Central memory CD8-positive, alpha-beta T cell (primary cell): ENCODE results near the gene GPR15.

Experiments used
- ATAC-seq: fragments of 150-1000 bp; cut with Tn5 transposase; replicated peaks from 2 replicates; pipeline ENCODE4 v1.10.0; 2022; ENCODE audit warnings: mild to moderate bottlenecking, moderate FRiP score, moderate number of reproducible peaks; ENCODE audit not compliant: poor library complexity, severe bottlenecking; ENCODE audit errors: extremely low read depth
- DNase-seq, 2 donors: peaks; one replicate each; pipeline ENCODE4 v3.0.0; 2021; ENCODE audit warnings: low spot score in 2 of 2
- H3K27ac Mint-ChIP-seq: one replicate; pipeline ENCODE4 v1.8.0; 2022; ENCODE audit warnings: low read depth, mild to moderate bottlenecking, moderate library complexity, mixed read lengths
- H3K27me3 Mint-ChIP-seq: one replicate; pipeline ENCODE4 v1.8.0; 2022; ENCODE audit warnings: mixed read lengths
- H3K36me3 Mint-ChIP-seq: one replicate; pipeline ENCODE4 v1.8.0; 2022; ENCODE audit warnings: mild to moderate bottlenecking, moderate library complexity, mixed read lengths; ENCODE audit not compliant: insufficient read depth
- H3K4me1 Mint-ChIP-seq: one replicate; pipeline ENCODE4 v1.8.0; 2022; ENCODE audit warnings: mixed read lengths
- H3K4me3 Mint-ChIP-seq: one replicate; pipeline ENCODE4 v1.8.0; 2022; ENCODE audit warnings: mild to moderate bottlenecking, moderate library complexity, mixed read lengths
- H3K9me3 Mint-ChIP-seq: one replicate; pipeline ENCODE4 v1.8.0; 2022; ENCODE audit warnings: mixed read lengths

The GPR15 gene

DNA sequence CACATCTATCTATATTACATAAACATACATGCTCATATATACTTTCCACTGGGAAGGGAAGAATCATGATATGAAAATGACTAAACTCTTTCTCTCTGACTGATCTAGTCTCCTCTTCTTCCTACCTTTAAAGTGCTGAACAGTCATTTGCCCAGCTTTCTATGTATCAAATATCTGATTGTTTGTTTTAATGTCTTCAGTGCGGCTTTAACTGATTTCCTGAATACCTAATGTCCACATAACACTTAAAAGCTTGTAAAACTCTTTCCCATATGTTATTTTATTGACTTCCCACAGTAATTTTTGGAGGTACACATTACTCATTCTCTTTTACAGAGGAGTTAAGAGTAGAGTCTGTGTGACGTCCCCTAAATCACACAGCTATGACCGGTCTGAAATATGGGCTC lies 33.5 kb downstream of the GPR15 start:
- ATAC-seq (no peak), DNase-seq (no peak)
- Mint-ChIP-seq H3K9me3 (no peaks in the 10 kb centered on the region), H3K4me1 (peaks cover 75% of the 10 kb centered on the region), H3K36me3 (peaks cover 28% of the 10 kb centered on the region), H3K4me3 (peak overlapping the region; percentile 78), H3K27ac (peak overlapping the region; percentile 100), H3K27me3 (no peaks in the 10 kb centered on the region)

DNA sequence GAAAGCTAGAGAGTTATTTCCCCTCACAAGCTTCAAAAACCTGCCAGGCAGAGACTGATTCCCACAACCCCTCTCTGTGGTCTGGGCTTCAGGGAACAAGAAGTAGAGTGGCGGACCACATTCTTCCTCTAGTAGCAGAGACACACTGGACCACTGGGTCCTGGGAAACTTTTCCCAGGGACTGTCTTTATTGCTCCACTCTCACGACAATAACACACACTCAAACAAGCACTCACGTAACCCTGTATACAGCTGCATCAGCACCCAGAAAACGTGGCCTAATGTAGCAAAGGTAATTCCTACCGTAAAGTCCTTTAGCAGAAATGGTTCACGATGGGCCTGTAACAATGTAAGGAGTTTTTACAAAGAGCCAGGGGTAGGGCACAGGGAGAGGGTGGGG lies 34.1 kb downstream of the GPR15 start:
- Mint-ChIP-seq H3K4me1 (peaks cover 72% of the 10 kb centered on the region), H3K4me3 (peak overlapping the region; percentile 78), H3K27me3 (no peaks in the 10 kb centered on the region), H3K9me3 (no peaks in the 10 kb centered on the region), H3K36me3 (peaks cover 28% of the 10 kb centered on the region), H3K27ac (peak overlapping the region; percentile 100)
- DNase-seq: no peak
- ATAC-seq: no peak

DNA sequence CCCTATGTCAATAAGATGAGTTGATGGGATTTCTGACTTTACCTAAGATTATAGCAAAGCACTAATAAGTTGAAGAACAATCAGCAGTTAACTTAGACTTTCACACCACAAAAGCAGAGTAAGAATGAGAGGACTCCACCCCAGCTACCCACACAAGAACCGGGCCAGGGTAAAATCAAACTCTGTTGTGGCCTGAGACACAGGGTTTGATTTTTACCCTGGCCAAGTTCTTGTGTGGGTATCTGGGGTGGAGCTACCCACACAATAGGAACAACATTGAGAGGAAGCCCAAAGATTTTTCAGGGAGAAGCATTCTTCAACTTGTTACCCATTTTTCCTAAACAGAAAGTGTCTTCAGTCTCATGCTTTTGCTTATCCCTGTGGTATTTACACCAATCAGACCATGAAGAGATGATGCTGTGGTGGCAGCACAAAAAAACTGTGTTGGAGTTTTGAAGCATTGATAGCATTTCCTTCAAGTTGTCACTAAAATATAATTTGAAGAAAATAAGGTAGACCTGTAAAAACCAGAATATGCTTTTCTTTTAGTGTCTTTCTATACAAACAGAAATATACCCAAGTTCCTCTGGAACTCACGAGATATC lies 36.0 kb downstream of the GPR15 start:
- Mint-ChIP-seq H3K4me1 (peaks cover 76% of the 10 kb centered on the region), H3K4me3 (peak overlapping the region; percentile 40), H3K36me3 (peaks cover 28% of the 10 kb centered on the region), H3K27me3 (no peaks in the 10 kb centered on the region), H3K9me3 (no peaks in the 10 kb centered on the region), H3K27ac (peak overlapping the region; percentile 93)
- ATAC-seq: no peak
- DNase-seq: no peak

DNA sequence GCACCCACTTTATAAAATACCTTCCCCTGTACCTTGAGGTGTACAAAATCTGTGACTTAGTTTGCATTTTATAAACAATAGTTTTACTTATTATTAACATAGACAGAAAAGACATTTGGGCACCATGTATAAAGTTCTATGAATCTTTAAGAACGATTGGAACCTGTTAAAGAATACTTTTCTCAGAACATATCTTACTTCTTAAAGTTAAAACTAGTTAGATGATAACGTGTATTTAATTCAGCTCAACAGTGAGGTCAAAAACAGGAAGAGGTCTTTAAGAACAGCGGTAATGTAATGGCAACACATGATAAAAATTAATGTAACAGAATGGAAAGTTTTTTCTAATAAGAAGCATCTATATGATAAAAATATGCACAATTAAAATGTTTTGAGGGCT lies 36.6 kb downstream of the GPR15 start:
- Mint-ChIP-seq H3K27me3 (no peaks in the 10 kb centered on the region), H3K36me3 (peaks cover 27% of the 10 kb centered on the region), H3K4me1 (peaks cover 77% of the 10 kb centered on the region), H3K9me3 (no peaks in the 10 kb centered on the region), H3K4me3 (peak overlapping the region; percentile 40), H3K27ac (peak overlapping the region; percentile 93)
- DNase-seq (no peak), ATAC-seq (no peak)

DNA sequence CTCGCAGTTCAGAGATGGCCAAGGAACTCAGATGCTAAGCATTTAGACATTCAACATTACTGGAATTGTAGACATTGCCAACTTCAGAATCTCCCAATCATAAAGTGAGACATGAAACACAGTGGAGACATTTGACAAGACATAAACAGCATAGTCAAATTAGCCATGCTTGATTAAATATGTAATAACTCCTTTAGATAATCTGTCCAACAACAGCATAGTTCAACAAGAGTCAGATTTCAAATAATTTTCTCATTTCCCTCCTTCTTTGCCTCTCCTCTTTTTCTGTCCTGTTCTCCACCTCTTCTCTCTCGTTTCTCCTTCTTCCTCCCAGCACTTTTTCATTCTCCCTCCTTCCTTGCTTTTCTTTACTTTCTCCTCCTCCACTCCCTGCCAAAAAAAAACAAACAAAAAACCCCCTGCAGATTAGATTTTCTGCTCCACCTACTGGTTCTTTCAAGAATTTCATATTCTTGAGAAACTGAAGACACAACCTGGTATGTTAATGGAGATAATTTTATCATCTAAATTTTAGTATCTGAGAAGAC lies 41.5 kb downstream of the GPR15 start:
- no peaks in the 10 kb centered on the region for H3K9me3 Mint-ChIP-seq
- H3K4me1 Mint-ChIP-seq: peaks cover 42% of the 10 kb centered on the region
- H3K4me3 Mint-ChIP-seq: peak overlapping the region; percentile 60
- no peak for DNase-seq
- peaks cover 7% of the 10 kb centered on the region for H3K36me3 Mint-ChIP-seq
- peak overlapping the region; percentile 95 for H3K27ac Mint-ChIP-seq
- no peaks in the 10 kb centered on the region for H3K27me3 Mint-ChIP-seq
- ATAC-seq: peak; percentile 39

DNA sequence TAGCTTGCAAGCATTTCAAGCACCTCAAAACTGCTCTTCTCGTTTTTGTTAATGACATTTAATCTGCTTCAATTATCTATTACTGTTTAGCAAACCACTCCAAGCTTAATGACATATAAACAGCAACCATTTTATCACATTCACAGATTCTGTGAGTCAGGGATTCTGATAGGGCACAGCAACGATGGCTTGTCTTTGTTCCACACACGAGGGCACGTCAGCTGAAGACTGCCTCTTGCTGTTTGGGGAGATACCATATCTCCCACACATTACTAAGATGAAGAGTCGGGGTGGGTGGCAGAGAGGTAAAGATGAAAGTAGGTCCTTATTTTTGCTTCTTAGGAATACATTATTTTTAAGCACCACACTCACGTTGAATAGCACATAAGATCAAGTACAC lies 42.4 kb downstream of the GPR15 start:
- H3K4me1 Mint-ChIP-seq: peaks cover 33% of the 10 kb centered on the region
- H3K27ac Mint-ChIP-seq: peak overlapping the region; percentile 95

DNA sequence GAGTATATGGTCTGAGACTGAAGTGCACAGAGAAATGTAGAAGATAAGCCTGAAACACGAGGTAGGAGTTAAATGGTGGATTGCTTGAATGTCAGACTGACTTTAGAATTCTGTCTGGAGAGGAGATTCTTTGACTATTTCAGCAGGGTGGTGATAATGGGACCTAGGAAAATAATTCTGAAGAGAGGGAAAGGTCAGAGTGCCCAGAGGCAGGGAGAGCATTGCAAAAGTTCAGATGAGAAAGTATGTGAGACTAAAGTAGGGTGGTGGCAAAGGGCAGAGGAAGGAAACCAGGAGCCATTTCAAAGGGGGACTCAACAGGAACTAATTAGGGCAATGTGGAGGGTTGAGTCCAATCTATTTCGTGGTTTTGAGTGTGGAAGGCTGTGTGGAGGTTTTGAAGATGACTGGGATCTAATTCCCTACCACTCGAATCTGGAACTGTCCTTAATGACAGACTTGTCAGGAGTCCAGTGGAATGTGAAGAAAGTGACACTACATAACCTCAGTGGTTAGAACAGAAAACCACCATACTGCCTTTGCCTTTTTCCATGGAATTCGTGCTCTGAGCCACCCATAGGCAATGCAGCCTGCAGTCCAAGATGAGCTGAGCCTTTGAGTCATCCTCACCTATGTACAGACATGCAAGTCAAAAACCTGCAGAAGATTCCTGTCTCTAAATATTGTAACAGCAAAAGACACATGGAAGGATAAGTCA lies 45.6 kb downstream of the GPR15 start:
- Mint-ChIP-seq H3K27me3 (no peaks in the 10 kb centered on the region), H3K36me3 (peaks cover 22% of the 10 kb centered on the region), H3K4me3 (no peak overlapping the region), H3K27ac (peak overlapping the region; percentile 6), H3K9me3 (no peaks in the 10 kb centered on the region), H3K4me1 (peaks cover 27% of the 10 kb centered on the region)
- no peak for ATAC-seq
- no peak for DNase-seq

More for the DNA sequence above, 42.4 kb downstream of the GPR15 start:
- no peaks in the 10 kb centered on the region for H3K27me3 Mint-ChIP-seq
- no peak overlapping the region for H3K4me3 Mint-ChIP-seq
- ATAC-seq (no peak), DNase-seq (no peak)
- peaks cover 7% of the 10 kb centered on the region for H3K36me3 Mint-ChIP-seq
- no peaks in the 10 kb centered on the region for H3K9me3 Mint-ChIP-seq

DNA sequence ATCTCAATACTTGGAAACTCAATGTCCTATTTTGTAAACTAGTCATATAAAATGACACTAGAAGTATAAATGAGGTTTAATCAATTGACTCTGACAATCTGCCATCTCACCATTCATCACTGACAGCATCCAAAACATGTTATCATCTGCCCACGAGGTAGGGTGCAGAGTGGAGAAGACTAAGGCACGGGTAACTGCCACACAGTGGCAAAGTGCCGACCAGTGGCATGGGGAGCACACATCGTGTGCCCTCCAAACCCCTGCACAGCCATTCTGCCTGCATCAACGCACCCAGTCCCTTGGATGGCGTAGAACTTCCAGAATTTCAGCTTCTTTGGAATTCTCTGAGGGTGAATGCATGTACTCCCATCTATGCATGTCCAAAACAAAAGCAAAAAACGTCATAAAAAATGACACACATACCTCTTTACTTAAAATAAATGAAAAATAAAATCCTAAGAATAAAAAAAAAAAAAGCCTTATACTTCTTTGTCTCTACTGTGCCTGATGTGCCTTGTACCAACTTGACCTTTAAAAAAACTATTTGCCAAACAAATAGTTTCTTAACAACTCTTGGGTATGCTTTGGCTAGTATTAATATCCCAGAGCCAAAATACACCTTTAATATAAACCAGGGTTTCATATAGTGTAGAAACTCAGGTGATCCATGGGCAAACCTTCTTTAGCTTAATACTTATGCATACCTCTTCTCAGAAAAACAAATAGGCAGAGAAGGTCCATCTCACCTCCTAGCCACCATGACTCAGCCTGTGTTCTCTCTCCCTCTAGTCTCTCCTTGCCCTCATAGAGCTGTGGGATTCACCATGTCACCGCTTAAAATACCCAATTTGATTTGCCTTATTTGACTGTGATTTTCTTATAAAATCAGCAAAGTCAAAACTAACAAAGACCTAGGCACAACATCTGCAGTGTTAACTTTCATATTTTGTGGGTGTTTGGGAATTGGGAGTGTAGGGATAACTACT lies 48.9 kb downstream of the GPR15 start:
- peaks cover 24% of the 10 kb centered on the region for H3K36me3 Mint-ChIP-seq
- DNase-seq (no peak), ATAC-seq (no peak)
- no peaks in the 10 kb centered on the region for H3K27me3 Mint-ChIP-seq
- no peaks in the 10 kb centered on the region for H3K9me3 Mint-ChIP-seq
- H3K27ac Mint-ChIP-seq: no peak overlapping the region
- no peak overlapping the region for H3K4me3 Mint-ChIP-seq
- peaks cover 28% of the 10 kb centered on the region for H3K4me1 Mint-ChIP-seq

DNA sequence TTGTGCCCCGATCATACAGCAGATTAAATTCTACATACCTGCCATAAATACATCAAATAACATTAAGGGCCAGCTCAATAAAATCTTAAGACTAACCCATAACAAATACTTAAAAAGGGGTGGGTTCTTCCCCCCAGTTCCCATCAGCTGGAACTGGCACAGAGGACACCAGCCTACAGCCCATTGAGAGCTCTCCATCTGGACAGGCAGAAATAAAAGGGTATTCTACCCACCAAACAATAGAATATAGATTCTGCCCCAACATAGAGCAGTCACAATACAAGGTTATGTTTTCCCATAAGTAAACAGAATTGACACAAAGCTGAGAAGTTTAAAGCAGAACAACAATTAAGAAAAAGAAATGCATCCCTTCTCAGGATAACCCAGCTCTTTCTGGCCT lies 49.7 kb downstream of the GPR15 start:
- Mint-ChIP-seq H3K4me1 (peaks cover 28% of the 10 kb centered on the region), H3K4me3 (no peak overlapping the region), H3K27me3 (no peaks in the 10 kb centered on the region), H3K27ac (peak overlapping the region; percentile 23), H3K36me3 (peaks cover 25% of the 10 kb centered on the region), H3K9me3 (no peaks in the 10 kb centered on the region)
- no peak for DNase-seq
- ATAC-seq: no peak

DNA sequence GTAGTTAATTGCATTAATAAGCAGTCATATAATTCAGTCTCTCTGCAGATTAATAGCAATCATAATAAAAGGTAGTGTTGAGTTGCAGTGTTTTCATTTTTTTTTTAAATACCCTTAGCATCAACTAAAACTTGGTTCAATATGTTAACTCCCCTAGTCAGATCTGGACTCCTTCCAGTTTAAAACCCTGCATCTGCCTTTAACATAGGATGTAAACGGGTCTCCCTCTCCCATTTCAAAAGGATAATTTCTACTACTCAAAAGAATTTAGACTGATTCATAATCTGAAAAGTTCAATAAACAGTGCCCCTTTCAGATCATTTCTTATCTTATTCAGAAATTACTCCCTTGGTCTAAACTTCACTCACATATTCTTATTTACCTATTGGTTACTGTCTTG lies 50.3 kb downstream of the GPR15 start:
- peaks cover 27% of the 10 kb centered on the region for H3K4me1 Mint-ChIP-seq
- no peak overlapping the region for H3K4me3 Mint-ChIP-seq
- no peak for ATAC-seq
- H3K27ac Mint-ChIP-seq: peak overlapping the region; percentile 23
- H3K9me3 Mint-ChIP-seq: no peaks in the 10 kb centered on the region
- peaks cover 25% of the 10 kb centered on the region for H3K36me3 Mint-ChIP-seq
- no peak for DNase-seq
- H3K27me3 Mint-ChIP-seq: no peaks in the 10 kb centered on the region

DNA sequence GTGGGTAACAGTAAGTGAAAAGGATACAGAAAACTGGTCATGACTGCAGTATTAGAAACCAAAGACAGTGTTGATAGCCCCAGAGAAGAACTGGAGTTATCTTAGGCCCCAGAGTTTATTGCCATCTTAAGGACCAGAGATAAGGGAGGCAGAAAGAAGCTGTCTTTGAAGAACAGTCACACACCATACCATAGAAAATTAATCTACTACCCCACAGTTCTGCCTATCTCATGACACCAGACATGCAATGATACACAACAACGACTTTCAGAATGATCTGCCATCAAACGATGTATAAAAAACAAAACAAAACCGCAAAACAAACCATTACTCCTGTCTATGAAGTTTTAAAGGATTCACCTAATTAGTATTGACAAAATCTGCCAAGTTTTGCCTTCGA lies 52.0 kb downstream of the GPR15 start:
- no peaks in the 10 kb centered on the region for H3K27me3 Mint-ChIP-seq
- H3K27ac Mint-ChIP-seq: peak overlapping the region; percentile 2
- H3K9me3 Mint-ChIP-seq: no peaks in the 10 kb centered on the region
- peaks cover 31% of the 10 kb centered on the region for H3K36me3 Mint-ChIP-seq
- no peak for DNase-seq
- ATAC-seq: no peak
- H3K4me1 Mint-ChIP-seq: peaks cover 24% of the 10 kb centered on the region
- no peak overlapping the region for H3K4me3 Mint-ChIP-seq
